Measurements from ENCODE around the gene CD1C.
"Not testable (repeated sequence)": the region's sequence is repeated elsewhere in the genome, so short reads cannot be mapped to it uniquely, and the experiment has no call there.

The CD1C gene

GRCh38 chr1:158335213-158335532 is 45.5 kb downstream of the CD1C start:
- no peak overlapping the region for H3K27ac Mint-ChIP-seq
- ATAC-seq, result no peak
- H3K36me3 Mint-ChIP-seq, result no peaks in the 10 kb centered on the region
- H3K9me3 Mint-ChIP-seq, result peaks cover 6% of the 10 kb centered on the region
- H3K4me1 Mint-ChIP-seq, result peaks cover 7% of the 10 kb centered on the region
- no peak overlapping the region for H3K4me3 Mint-ChIP-seq
- no peak for DNase-seq (ENCODE audit: low spot score in 2 of 2)

DNA sequence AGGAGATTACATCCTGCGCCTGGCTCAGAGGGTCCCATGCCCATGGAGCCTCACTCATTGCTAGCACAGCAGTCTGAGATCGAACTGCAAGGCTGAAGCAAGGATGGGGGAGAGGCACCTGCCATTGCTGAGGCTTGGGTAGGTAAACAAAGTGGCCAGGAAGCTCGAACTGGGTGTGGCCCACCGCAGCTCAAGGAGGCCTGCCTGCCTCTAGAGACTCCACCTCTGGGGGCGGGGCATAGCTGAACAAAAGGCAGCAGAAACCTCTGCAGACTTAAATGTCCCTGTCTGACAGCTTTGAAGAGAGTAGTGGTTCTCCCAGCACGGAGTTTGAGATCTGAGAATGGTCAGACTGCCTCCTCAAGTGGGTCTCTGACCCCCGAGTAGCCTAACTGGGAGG is 46.7 kb downstream of the CD1C start:
- not testable (repeated sequence) for H3K4me1 Mint-ChIP-seq; ATAC-seq; H3K36me3 Mint-ChIP-seq; H3K4me3 Mint-ChIP-seq; H3K27ac Mint-ChIP-seq; H3K9me3 Mint-ChIP-seq; DNase-seq (ENCODE audit: low spot score in 2 of 2)

Data from stimulated activated effector memory CD8-positive, alpha-beta T cell treated with anti-CD3 and anti-CD28 coated beads, Interleukin-12 subunit alpha, Interleukin-12 subunit beta, amount 100 ng/mL, for 72 hours (primary cell).